GM19351 (cell line): ENCODE results near the gene GAN.
"Not testable (repeated sequence)": the region's sequence is repeated elsewhere in the genome, so short reads cannot be mapped to it uniquely, and the experiment has no call there.

Experiments used
- ATAC-seq: cut with Tn5 transposase; IDR thresholded peaks from one replicate; pipeline ENCODE4 v1.9.1; 2021; ENCODE audit warnings: mild to moderate bottlenecking, moderate library complexity; ENCODE audit not compliant: unreplicated experiment

The GAN gene

DNA sequence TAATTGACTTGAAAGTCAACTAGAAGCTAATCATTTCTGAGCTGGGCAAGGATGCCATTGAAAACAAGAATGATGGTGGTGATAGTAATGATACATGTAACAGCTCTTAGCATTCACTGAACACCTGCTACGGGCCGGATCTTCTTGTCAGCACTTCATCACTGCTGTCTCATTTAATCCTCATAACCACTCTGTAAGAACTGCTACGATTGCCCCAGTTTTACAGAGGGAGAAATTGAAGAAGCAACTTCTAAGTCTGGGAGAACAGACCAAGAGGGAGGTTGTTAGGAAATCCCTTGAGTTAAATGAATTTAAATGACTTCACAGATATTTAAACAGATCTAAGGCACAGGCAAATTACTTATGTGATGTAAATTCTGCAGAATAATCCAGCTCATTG lies 7.0 kb upstream of the GAN start:
- ATAC-seq = no peak

DNA sequence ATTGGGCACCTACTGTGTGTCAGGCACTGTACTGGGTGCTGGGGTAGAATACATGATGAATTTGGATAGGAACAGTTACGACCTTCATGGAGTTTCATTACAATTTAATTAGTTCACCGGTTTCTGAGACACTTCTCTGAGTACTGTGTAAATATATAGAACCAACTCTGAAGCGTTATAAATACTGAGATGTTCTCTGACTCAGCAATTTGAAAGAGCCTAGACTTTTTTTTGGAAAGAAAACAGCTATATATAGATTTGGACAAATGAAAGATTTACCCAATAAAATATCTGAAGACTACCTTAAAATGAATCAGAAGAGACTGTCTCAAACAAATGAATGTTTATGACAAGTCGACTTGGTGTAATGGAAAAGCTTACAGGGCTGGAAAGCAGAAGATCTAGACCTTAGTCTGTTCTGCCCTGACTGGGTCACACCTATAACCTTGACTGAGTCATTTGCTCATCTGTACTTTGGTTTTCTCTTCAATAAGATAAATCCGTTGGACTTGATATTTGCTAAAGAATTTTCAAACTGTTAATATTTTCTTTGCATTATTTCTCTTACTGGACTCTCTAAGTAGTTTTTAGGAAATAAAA lies 4.6 kb upstream of the GAN start:
- no peak for ATAC-seq

- no peak for ATAC-seq
Observed at GRCh38 chr16:81311762-81312161, 3.0 kb upstream of the GAN start.

GRCh38 chr16:81313701-81314602 lies 810 bp upstream of the GAN start:
- ATAC-seq = no peak

- ATAC-seq = peak; percentile 31
Observed at GRCh38 chr16:81315271-81316175, 761 bp downstream of the GAN start.

GRCh38 chr16:81316176-81316496 lies 1.4 kb downstream of the GAN start:
- ATAC-seq = no peak

DNA sequence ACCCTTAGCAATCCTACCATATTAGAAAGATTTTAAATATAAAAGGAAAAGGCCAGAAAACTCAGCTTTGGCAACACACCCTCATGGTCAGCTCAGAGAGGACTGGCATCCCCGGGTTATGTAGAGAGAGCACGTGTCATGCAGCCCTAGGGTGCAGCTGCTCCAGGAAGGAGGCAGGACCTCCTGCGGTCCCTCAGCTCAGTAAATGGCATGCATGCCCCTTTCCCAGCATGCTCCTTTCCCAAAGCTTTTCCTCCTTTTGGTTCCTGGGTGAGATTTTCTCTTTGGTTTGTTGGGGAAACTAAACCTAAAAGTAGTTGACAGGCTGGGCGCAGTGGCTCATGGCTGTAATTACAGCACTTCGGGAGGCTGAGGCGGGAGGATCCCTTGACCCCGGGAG lies 3.9 kb downstream of the GAN start:
- no peak for ATAC-seq

DNA sequence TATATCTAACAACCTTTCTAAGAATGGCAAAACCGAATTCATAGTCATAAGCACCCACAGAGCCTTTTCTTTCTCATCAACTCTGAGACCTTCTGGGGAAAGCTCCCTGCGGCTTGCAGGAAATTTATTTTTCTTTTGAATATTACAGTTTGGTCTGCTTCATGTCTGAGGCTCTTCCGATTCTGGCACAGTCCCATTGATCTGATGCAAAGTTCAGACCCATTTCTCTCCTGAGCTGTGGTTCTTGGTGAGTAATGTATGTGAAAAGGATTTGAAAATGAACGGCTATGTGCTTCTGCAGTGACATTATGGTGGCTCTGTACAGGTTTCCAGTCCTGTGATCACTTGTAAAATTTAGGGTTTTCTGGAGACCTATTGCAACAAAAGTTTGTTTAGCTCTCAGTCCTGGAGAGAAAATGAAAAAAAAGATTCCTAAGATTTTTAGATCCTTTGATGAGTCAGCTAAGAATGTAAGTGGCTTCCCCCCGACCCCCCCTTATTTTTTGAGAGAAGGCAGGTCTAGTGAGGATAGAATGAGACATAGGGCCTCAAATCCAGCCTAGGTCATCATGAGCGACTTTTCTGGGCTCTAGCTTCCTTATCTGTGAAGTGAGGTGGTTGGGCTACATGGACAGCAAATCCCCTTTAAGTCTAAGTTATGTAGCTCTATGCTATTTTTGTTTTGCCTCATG lies 4.6 kb downstream of the GAN start:
- no peak for ATAC-seq

- ATAC-seq = no peak
Observed at GRCh38 chr16:81321039-81321438, 6.3 kb downstream of the GAN start.

GRCh38 chr16:81321536-81321935 lies 6.8 kb downstream of the GAN start:
- no peak for ATAC-seq

DNA sequence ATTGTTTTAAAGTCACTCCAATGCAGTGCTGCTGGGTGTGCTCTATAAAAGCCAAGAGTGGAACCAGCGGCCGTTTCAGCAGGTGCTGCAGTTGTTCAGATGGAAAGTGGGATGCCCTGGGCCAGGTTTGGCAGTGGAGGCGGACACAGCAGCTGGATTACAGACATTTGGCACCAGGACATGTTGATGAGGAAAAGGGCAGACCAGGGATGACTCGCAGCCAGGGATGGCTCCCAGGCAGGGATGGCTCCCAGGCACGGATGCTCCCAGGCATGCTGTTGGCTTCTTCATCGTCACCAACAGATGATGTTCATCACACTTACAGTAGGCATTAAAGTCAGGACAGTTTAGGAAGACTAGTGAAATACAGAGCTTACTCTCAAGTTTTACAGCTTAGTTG lies 10.0 kb downstream of the GAN start:
- no peak for ATAC-seq

DNA sequence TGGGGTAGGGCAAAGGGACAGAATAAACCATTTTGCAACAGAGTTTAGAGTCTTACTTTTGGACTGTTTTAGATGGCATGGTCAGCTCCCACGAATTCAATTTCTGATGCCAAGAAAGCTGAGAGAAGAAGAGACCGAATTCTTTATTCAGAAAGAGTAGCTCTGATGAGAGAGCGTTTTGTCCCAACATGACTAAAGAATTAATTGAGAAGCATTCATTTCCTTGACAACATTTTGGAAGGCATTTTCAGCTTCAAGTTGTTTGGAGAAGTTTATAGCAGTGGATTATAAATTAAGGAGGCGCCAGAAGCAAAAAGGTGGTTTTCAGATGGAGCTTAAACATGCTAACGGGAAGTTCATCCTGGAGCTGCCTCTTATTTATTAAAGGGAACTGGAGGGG lies 12.2 kb downstream of the GAN start:
- ATAC-seq = no peak

DNA sequence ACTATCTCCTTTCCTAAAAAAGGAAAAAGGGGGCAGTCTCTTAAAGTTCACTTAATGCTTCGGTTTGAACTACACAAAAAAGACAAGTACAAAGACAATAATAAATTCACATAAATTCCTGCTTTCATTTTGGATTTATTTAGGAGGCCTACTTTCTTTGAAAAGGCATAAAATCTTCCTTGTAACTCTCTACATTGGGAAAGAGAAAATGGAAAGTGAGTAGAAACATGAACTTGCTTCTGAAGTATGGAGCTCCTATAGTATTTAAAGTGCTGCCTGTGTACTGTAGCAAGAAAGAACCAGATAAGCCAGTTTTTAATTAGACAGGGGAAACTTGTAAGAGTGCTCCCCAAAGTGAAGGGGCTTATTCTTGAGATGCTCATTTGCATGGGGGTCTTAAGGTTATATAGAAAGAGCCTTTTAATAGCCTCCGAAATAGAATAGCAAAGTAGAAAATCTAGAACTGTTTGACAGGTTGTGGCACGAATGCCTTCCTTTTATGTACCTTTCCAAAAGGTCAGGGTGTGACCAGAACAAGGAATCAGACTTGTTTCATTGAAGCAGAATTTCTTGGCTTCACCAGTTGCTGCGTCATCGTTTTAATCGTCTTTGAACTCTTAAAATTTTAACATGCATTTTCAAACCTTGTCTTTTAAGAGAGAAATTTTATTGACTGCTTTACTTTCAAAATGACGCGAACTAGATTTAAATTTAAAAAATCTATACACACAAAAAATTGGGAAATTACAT lies 12.9 kb downstream of the GAN start:
- ATAC-seq = no peak

GRCh38 chr16:81329947-81330346 lies 15.2 kb downstream of the GAN start:
- no peak for ATAC-seq

- no peak for ATAC-seq
Observed at GRCh38 chr16:81333356-81333755, 18.6 kb downstream of the GAN start.

DNA sequence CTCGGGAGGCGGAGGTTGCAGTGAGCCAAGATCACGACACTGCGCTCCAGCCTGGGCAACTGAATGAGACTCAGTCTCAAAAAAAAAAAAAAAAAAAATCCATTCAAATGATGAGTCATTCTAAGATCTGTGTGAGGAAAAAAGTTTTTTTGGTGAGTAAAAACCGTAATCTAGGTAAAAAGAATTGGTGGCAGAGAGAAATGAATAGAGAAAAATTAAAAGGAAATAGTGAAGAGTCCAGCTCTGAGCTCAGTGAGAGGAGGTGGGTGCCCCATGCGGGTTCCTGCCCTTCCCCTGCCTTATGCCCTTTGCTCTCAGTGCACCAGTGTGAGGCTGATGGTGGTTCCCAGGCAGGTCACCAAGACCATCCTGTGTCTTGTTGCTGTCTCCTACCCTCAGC lies 20.9 kb downstream of the GAN start:
- ATAC-seq = no peak

DNA sequence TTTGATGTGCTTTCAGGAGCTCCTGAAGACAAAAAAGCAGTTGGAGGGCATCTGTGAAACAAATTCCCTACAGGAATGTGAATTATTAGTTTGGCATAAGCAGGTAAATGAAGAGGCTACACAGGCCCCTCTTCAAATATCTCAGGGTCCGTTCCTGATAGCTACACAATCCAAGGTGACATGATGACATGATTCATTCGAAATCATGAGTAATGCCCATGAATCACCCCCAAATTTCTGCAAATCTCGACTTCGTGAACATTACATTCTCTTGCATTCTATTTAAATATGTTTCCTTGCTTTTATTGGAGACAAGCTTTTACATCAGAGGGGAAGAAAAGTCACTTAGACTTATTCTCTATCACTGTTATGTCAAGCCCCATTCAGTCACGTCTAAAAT lies 22.3 kb downstream of the GAN start:
- ATAC-seq = no peak

- ATAC-seq = not testable (repeated sequence)
Observed at GRCh38 chr16:81345172-81345571, 30.4 kb downstream of the GAN start.

DNA sequence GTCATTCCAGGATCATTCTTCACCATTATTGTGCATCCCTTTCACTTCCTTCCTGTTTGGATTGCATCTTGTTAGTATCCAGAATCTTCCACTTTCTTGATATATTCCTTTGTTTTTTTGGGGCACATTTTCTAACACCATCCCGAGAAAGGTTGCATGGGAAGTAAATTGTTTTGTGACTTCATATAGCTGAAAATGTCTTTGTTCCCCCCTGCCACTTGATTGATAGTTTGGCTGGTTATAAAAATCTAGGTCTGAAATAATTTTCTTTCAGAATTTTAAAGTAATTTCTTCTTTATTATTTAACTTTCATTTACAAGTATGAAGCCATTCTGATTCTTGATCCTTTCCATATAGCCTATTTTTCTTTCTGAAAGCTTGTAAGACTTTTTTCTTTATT lies 32.7 kb downstream of the GAN start:
- no peak for ATAC-seq

GRCh38 chr16:81349608-81350305 lies 35.0 kb downstream of the GAN start:
- no peak for ATAC-seq
